Stomach (tissue), 9 donors: ENCODE results near the gene CFAP46. TPM values are rescaled to one million over a fixed set of nuclear protein-coding genes. Genes with fewer than 3 reads are reported as not detected.

Source experiments
- DNase-seq, 2 donors: peaks; one replicate each; pipeline versions ENCODE4 v3.0.0 to v3.0.0-alpha.2; 2013 to 2019
- H3K27ac ChIP-seq, 5 donors: fragments of 200-600 bp in 4 of 5; sonication (generic) in 4 of 5; one replicate each; pipeline ENCODE4 v1.5.1; 2013 to 2019; ENCODE audit warnings: mild to moderate bottlenecking in 1 of 5, moderate library complexity in 1 of 5
- H3K27me3 ChIP-seq, 3 donors: fragments of 200-600 bp; sonication (generic); one replicate each; pipeline ENCODE4 v1.5.1; 2017 to 2019; ENCODE audit warnings: mixed run types in 1 of 3
- H3K36me3 ChIP-seq, 4 donors: fragments of 200-600 bp; sonication (generic); 1 replicate in 3 of 4; 2 replicates in 1 of 4; pipeline ENCODE4 v1.5.1; 2016 to 2019
- H3K4me1 ChIP-seq, 4 donors: fragments of 200-600 bp; sonication (generic); one replicate each; pipeline ENCODE4 v1.5.1; 2016 to 2019
- H3K4me3 ChIP-seq, 4 donors: fragments of 200-600 bp; sonication (generic) in 3 of 4; one replicate each; pipeline ENCODE4 v1.5.1; 2016 to 2019; ENCODE audit warnings: mild to moderate bottlenecking in 1 of 4
- H3K9me3 ChIP-seq, 4 donors: fragments of 200-600 bp; sonication (generic); one replicate each; pipeline ENCODE4 v1.5.1; 2016 to 2019
- CTCF ChIP-seq, 7 experiments: fragments of 450-650 bp in 4 of 7; fragments of 200-600 bp in 3 of 7; sonication (generic) in 3 of 7; IDR thresholded peaks; one replicate each; pipeline ENCODE4 v1.5.1; 2016 to 2019; ENCODE audit warnings: antibody characterized with exemption in 7 of 7, control low read depth in 2 of 7, mild to moderate bottlenecking in 1 of 7
- EP300 ChIP-seq: sonication (generic); formaldehyde crosslinking; IDR thresholded peaks from one replicate; pipeline ENCODE4 v1.6.1; 2017; ENCODE audit warnings: antibody characterized with exemption
- POLR2A ChIP-seq, 4 donors: fragments of 450-650 bp; IDR thresholded peaks; one replicate each; pipeline ENCODE4 v1.6.1; 2016; ENCODE audit warnings: antibody characterized with exemption in 4 of 4, control low read depth in 2 of 4, mild to moderate bottlenecking in 1 of 4, moderate library complexity in 1 of 4
- POLR2AphosphoS5 ChIP-seq, 3 donors: sonication (generic); formaldehyde crosslinking; IDR thresholded peaks; one replicate each; pipeline ENCODE4 v1.6.1; 2016; ENCODE audit warnings: antibody characterized with exemption in 3 of 3
- WGBS, 5 donors: extraction: QIAGEN DNeasy Blood & Tissue Kit in 3 of 5; methylation state at CpG; one replicate each; pipeline versions ENCODE4 v1.1.5 to v1.1.7; 2013 to 2018; 5-methylcytosine and 5-hydroxymethylcytosine counted together
- intact Hi-C: fragments of 100-400 bp; cut with DNase I; formaldehyde crosslinking; loops from one replicate; pipeline ENCODE4 v1.15.1; 2023; ENCODE audit warnings: low total_unique reads
- polyA plus RNA-seq, 3 donors: library from polyadenylated mRNA; stranded (reverse); fragments of 200-250 nt; gene quantifications; one replicate each; pipeline ENCODE4 v1.2.3, GENCODE V29; 2013
- total RNA-seq, 5 donors: library from RNA; depleted of rRNA; stranded (reverse); fragments of >200 nt; gene quantifications; one replicate each; pipeline versions ENCODE4 v1.1.0 to v1.2.3, GENCODE V29; 2014 to 2016
- donor health status: healthy with polysubstance abuse.
- donor health status: Bipolar disorder and iron deficiency.
- donor health status: healthy.

Gene CFAP46
- total and polyA plus RNA-seq, 8 donors: under 0.01 to 5.8 (median 1.8) TPM; not detected in 1

- H3K4me3 ChIP-seq: no peak overlapping the region
- no peaks in the 10 kb centered on the region for H3K36me3 ChIP-seq
- TF ChIP-seq POLR2A (IDR thresholded peaks at IDR 0.05) (no peak), EP300 (no peak), POLR2AphosphoS5 (IDR thresholded peaks at IDR 0.05) (no peak), CTCF (IDR thresholded peaks at IDR 0.05) (no peak)
- WGBS, 5 donors: 91 to 96% (median 94%) methylated on average over 11 of the region's 11 CpGs
- H3K27ac ChIP-seq: no peak overlapping the region
- H3K4me1 ChIP-seq: no peaks in the 10 kb centered on the region
- DNase-seq: no peak
- peaks cover 0 to 18% (median 0%) of the 10 kb centered on the region in 3 donors for H3K27me3 ChIP-seq
- intact Hi-C loops: no loop called here
- peaks cover 0 to 10% (median 5%) of the 10 kb centered on the region in 4 donors for H3K9me3 ChIP-seq
Observed at GRCh38 chr10:132804287-132804686, 138.1 kb downstream of the CFAP46 start.

GRCh38 chr10:132803416-132804210, 138.8 kb downstream of the CFAP46 start:
- DNase-seq: no peak
- H3K27ac ChIP-seq: no peak overlapping the region
- H3K36me3 ChIP-seq: no peaks in the 10 kb centered on the region
- 77 to 83% (median 80%) methylated on average over 23 to 34 of the region's 34 CpGs for WGBS, 5 donors
- peaks cover 0 to 10% (median 5%) of the 10 kb centered on the region in 4 donors for H3K9me3 ChIP-seq
- intact Hi-C loops: no loop called here
- no peak overlapping the region for H3K4me3 ChIP-seq
- no peaks in the 10 kb centered on the region for H3K4me1 ChIP-seq
- peaks cover 0 to 11% (median 0%) of the 10 kb centered on the region in 3 donors for H3K27me3 ChIP-seq
- TF ChIP-seq EP300 (no peak), POLR2A (IDR thresholded peaks at IDR 0.05) (no peak), CTCF (IDR thresholded peaks at IDR 0.05) (no peak), POLR2AphosphoS5 (IDR thresholded peaks at IDR 0.05) (no peak)

DNA sequence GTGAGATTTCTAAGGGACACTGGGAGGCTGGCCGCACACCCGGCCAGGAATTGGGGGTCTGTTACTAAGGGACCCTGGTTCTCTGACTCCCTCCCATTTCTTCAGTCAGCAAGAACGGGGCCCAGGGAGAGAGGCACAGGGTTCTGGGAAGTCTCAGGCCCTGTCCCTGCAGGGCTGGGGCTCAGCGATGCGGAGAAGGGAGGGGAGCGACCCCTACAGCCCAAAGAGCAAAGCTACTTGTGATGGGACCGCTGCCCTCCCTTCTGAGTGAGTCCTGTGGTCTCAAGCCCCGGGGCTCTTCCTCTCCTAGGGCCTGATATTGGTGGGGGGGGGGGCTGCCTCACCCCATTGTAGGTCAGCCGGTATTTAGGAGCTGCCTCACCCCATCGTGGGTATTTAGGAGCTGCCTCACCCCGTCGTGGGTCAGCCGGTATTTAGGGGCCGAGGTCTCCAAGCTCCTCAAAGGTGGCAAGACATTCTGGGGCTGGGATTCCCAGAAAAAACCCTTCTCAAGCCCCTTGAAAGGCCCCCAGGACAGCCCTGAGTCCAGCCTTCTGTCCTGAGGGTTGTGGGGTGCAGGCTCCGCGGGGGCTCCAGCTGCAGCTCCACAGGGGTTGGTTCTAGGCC, 139.6 kb downstream of the CFAP46 start:
- 78 to 89% (median 79%) methylated on average over 4 to 16 of the region's 16 CpGs for WGBS, 5 donors
- H3K36me3 ChIP-seq: no peaks in the 10 kb centered on the region
- no peaks in the 10 kb centered on the region for H3K4me1 ChIP-seq
- peaks cover 0 to 10% (median 5%) of the 10 kb centered on the region in 4 donors for H3K9me3 ChIP-seq
- no peak overlapping the region for H3K4me3 ChIP-seq
- no peak for DNase-seq
- no peak overlapping the region for H3K27ac ChIP-seq
- intact Hi-C loops: no loop called here
- TF ChIP-seq POLR2A (IDR thresholded peaks at IDR 0.05) (no peak), EP300 (no peak), CTCF (IDR thresholded peaks at IDR 0.05) (no peak), POLR2AphosphoS5 (IDR thresholded peaks at IDR 0.05) (no peak)
- H3K27me3 ChIP-seq: peaks cover 0 to 9% (median 0%) of the 10 kb centered on the region in 3 donors

GRCh38 chr10:132802048-132802447, 140.3 kb downstream of the CFAP46 start:
- no peak overlapping the region for H3K27ac ChIP-seq
- intact Hi-C loops: no loop called here
- TF ChIP-seq EP300: no peak
- no peak for TF ChIP-seq POLR2A (IDR thresholded peaks at IDR 0.05)
- no peak for TF ChIP-seq POLR2AphosphoS5 (IDR thresholded peaks at IDR 0.05)
- TF ChIP-seq CTCF (IDR thresholded peaks at IDR 0.05): no peak
- H3K36me3 ChIP-seq: no peaks in the 10 kb centered on the region
- DNase-seq: no peak
- no peak overlapping the region for H3K4me3 ChIP-seq
- peaks cover 0 to 9% (median 0%) of the 10 kb centered on the region in 3 donors for H3K27me3 ChIP-seq
- H3K4me1 ChIP-seq: no peaks in the 10 kb centered on the region
- H3K9me3 ChIP-seq: peaks cover 0 to 10% (median 5%) of the 10 kb centered on the region in 4 donors
- 79 to 98% (median 84%) methylated on average over 8 of the region's 8 CpGs for whole genome bisulfite sequencing, 5 donors
